HCT116 (cell line): ENCODE data around the gene MROH8.

ENCODE experiments used
- CBX3 ChIP-seq: IDR thresholded peaks from 2 replicates; pipeline ENCODE4 v1.6.1; 2012; ENCODE audit warnings: low read depth
- CTCF ChIP-seq, 3 experiments: fragments of 200-600 bp in 1 of 3; sonication (generic) in 1 of 3; IDR thresholded peaks in 2 of 3; conservative IDR thresholded peaks in 1 of 3; 2 replicates each; pipeline ENCODE4 v1.5.1; 2012 to 2017; ENCODE audit warnings: low read depth in 2 of 3, low read length in 2 of 3, antibody characterized with exemption in 1 of 3, borderline replicate concordance in 1 of 3, control low read depth in 1 of 3, mild to moderate bottlenecking in 1 of 3, mixed read lengths in 1 of 3, mixed run types in 1 of 3, moderate library complexity in 1 of 3; ENCODE audit not compliant: insufficient read depth in 1 of 3
- EZH2 ChIP-seq: fragments of 200-600 bp; sonication (generic); IDR thresholded peaks from 2 replicates; pipeline ENCODE4 v1.6.1; 2017; ENCODE audit warnings: antibody characterized with exemption, mixed run types
- FOSL1 ChIP-seq: IDR thresholded peaks from 2 replicates; pipeline ENCODE4 v1.6.1; 2012; ENCODE audit warnings: low read depth
- JUND ChIP-seq: IDR thresholded peaks from 2 replicates; pipeline ENCODE4 v1.6.1; 2012
- POLR2AphosphoS5 ChIP-seq: IDR thresholded peaks from 2 replicates; pipeline ENCODE4 v1.6.1; 2011; ENCODE audit warnings: mild to moderate bottlenecking, low read depth, low read length, moderate library complexity
- SIN3A ChIP-seq: IDR thresholded peaks from 2 replicates; pipeline ENCODE4 v1.6.1; 2012; ENCODE audit warnings: low read depth
- YY1 ChIP-seq: IDR thresholded peaks from 2 replicates; pipeline ENCODE4 v1.6.1; 2011; ENCODE audit warnings: low read length, low read depth, moderate library complexity, mild to moderate bottlenecking; ENCODE audit not compliant: insufficient replicate concordance; ENCODE audit errors: extremely low read depth
- ZNF274 ChIP-seq: fragments of 200-500 bp; sonication (Bioruptor generic); IDR thresholded peaks from 2 replicates; pipeline ENCODE4 v1.6.1; 2014; ENCODE audit warnings: mild to moderate bottlenecking, low read depth, low read length, inconsistent platforms
- TF ChIP-seq, protein P1 (sequence below): IDR thresholded peaks from 2 replicates; pipeline ENCODE4 v1.6.1; 2012
- TF ChIP-seq, protein P2 (sequence below): IDR thresholded peaks from 2 replicates; pipeline ENCODE4 v1.6.1; 2011; ENCODE audit warnings: mild to moderate bottlenecking, low read length, moderate library complexity; ENCODE audit not compliant: insufficient replicate concordance; ENCODE audit errors: extremely low read depth
- TF ChIP-seq, protein P3 (sequence below): IDR thresholded peaks from 2 replicates; pipeline ENCODE4 v1.6.1; 2012; ENCODE audit warnings: low read depth

GRCh38 chr20:37165031-37165430 lies 14.3 kb downstream of the MROH8 start:
- no peak for TF ChIP-seq SIN3A
- no peak for TF ChIP-seq POLR2AphosphoS5
- no peak for TF ChIP-seq CTCF (IDR thresholded peaks at IDR 0.05 in 2 of 3, conservative IDR thresholded peaks at IDR 0.05 in 1 of 3; ENCODE audit: borderline replicate concordance in 1 of 3, insufficient read depth in 1 of 3, low read depth in 2 of 3, low read length in 2 of 3)
- no peak for TF ChIP-seq EZH2
- no peak for TF ChIP-seq CBX3
- no peak for TF ChIP-seq JUND
- TF ChIP-seq, protein P1, sequence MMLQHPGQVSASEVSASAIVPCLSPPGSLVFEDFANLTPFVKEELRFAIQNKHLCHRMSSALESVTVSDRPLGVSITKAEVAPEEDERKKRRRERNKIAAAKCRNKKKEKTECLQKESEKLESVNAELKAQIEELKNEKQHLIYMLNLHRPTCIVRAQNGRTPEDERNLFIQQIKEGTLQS = no peak
- no peak for TF ChIP-seq YY1
- TF ChIP-seq ZNF274 = no peak
- TF ChIP-seq, protein P2, sequence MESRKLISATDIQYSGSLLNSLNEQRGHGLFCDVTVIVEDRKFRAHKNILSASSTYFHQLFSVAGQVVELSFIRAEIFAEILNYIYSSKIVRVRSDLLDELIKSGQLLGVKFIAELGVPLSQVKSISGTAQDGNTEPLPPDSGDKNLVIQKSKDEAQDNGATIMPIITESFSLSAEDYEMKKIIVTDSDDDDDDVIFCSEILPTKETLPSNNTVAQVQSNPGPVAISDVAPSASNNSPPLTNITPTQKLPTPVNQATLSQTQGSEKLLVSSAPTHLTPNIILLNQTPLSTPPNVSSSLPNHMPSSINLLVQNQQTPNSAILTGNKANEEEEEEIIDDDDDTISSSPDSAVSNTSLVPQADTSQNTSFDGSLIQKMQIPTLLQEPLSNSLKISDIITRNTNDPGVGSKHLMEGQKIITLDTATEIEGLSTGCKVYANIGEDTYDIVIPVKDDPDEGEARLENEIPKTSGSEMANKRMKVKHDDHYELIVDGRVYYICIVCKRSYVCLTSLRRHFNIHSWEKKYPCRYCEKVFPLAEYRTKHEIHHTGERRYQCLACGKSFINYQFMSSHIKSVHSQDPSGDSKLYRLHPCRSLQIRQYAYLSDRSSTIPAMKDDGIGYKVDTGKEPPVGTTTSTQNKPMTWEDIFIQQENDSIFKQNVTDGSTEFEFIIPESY = no peak
- TF ChIP-seq, protein P3, sequence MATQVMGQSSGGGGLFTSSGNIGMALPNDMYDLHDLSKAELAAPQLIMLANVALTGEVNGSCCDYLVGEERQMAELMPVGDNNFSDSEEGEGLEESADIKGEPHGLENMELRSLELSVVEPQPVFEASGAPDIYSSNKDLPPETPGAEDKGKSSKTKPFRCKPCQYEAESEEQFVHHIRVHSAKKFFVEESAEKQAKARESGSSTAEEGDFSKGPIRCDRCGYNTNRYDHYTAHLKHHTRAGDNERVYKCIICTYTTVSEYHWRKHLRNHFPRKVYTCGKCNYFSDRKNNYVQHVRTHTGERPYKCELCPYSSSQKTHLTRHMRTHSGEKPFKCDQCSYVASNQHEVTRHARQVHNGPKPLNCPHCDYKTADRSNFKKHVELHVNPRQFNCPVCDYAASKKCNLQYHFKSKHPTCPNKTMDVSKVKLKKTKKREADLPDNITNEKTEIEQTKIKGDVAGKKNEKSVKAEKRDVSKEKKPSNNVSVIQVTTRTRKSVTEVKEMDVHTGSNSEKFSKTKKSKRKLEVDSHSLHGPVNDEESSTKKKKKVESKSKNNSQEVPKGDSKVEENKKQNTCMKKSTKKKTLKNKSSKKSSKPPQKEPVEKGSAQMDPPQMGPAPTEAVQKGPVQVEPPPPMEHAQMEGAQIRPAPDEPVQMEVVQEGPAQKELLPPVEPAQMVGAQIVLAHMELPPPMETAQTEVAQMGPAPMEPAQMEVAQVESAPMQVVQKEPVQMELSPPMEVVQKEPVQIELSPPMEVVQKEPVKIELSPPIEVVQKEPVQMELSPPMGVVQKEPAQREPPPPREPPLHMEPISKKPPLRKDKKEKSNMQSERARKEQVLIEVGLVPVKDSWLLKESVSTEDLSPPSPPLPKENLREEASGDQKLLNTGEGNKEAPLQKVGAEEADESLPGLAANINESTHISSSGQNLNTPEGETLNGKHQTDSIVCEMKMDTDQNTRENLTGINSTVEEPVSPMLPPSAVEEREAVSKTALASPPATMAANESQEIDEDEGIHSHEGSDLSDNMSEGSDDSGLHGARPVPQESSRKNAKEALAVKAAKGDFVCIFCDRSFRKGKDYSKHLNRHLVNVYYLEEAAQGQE = no peak
- no peak for TF ChIP-seq FOSL1
